ENCODE data around the gene KLF17. TPM values are rescaled to one million over a fixed set of nuclear protein-coding genes. Genes with fewer than 3 reads are reported as not detected.

Gene KLF17
- total RNA-seq, 1 donor from 2014 or later = not detected

- H3K9me3 Mint-ChIP-seq = no peaks in the 10 kb centered on the region
- DNase-seq (ENCODE audit: low spot score in 2 of 2, unreplicated experiment in 2 of 2) = no peak
- H3K36me3 Mint-ChIP-seq = no peaks in the 10 kb centered on the region
- no peak overlapping the region for H3K4me3 Mint-ChIP-seq
- no peak overlapping the region for H3K27ac Mint-ChIP-seq
- TF ChIP-seq, protein P1, sequence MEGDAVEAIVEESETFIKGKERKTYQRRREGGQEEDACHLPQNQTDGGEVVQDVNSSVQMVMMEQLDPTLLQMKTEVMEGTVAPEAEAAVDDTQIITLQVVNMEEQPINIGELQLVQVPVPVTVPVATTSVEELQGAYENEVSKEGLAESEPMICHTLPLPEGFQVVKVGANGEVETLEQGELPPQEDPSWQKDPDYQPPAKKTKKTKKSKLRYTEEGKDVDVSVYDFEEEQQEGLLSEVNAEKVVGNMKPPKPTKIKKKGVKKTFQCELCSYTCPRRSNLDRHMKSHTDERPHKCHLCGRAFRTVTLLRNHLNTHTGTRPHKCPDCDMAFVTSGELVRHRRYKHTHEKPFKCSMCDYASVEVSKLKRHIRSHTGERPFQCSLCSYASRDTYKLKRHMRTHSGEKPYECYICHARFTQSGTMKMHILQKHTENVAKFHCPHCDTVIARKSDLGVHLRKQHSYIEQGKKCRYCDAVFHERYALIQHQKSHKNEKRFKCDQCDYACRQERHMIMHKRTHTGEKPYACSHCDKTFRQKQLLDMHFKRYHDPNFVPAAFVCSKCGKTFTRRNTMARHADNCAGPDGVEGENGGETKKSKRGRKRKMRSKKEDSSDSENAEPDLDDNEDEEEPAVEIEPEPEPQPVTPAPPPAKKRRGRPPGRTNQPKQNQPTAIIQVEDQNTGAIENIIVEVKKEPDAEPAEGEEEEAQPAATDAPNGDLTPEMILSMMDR (IDR thresholded peaks at IDR 0.05; ENCODE audit: unreplicated experiment) = no peak
- no peaks in the 10 kb centered on the region for H3K4me1 Mint-ChIP-seq
- H3K27me3 Mint-ChIP-seq (ENCODE audit: low read depth) = peaks cover 36% of the 10 kb centered on the region
Observed at GRCh38 chr1:44119525-44119924, 904 bp downstream of the KLF17 start.

GRCh38 chr1:44120398-44120949, 1.9 kb downstream of the KLF17 start:
- Mint-ChIP-seq H3K27ac (no peak overlapping the region), H3K9me3 (no peaks in the 10 kb centered on the region), H3K27me3 (ENCODE audit: low read depth) (peaks cover 36% of the 10 kb centered on the region), H3K36me3 (no peaks in the 10 kb centered on the region), H3K4me3 (no peak overlapping the region), H3K4me1 (no peaks in the 10 kb centered on the region)
- TF ChIP-seq, protein P1 (IDR thresholded peaks at IDR 0.05; ENCODE audit: unreplicated experiment) = no peak
- no peak for DNase-seq (ENCODE audit: low spot score in 2 of 2, unreplicated experiment in 2 of 2)

DNA sequence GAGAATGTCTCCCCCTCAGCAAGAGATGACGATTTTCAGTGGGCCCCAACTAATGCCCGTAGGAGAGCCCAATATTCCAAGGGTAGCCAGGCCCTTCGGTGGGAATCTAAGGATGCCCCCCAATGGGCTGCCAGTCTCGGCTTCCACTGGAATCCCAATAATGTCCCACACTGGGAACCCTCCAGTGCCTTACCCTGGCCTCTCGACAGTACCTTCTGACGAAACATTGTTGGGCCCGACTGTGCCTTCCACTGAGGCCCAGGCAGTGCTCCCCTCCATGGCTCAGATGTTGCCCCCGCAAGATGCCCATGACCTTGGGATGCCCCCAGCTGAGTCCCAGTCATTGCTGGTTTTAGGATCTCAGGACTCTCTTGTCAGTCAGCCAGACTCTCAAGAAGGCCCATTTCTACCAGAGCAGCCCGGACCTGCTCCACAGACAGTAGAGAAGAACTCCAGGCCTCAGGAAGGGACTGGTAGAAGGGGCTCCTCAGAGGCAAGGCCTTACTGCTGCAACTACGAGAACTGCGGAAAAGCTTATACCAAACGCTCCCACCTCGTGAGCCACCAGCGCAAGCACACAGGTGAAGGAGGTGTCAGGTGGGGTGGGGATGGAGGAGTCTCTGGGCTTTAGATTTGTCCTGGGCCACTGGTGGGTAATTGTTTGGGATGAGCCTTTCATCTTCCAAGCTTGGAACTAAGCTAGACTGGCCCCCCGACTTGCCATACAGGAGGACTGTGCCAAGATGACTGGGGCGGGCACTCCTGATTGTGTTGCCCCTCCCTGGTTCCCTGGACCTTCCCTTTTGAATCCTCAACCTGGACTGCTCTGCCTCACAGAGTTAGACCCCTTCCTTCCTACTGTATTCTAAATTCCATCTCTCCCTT, 11.2 kb downstream of the KLF17 start:
- TF ChIP-seq, protein P1 (IDR thresholded peaks at IDR 0.05; ENCODE audit: unreplicated experiment) = no peak
- no peak for DNase-seq (ENCODE audit: low spot score in 2 of 2, unreplicated experiment in 2 of 2)
- no peak overlapping the region for H3K4me3 Mint-ChIP-seq
- H3K9me3 Mint-ChIP-seq = no peaks in the 10 kb centered on the region
- no peaks in the 10 kb centered on the region for H3K36me3 Mint-ChIP-seq
- no peak overlapping the region for H3K27ac Mint-ChIP-seq
- peaks cover 15% of the 10 kb centered on the region for H3K27me3 Mint-ChIP-seq (ENCODE audit: low read depth)
- H3K4me1 Mint-ChIP-seq = no peaks in the 10 kb centered on the region

GRCh38 chr1:44131411-44131810, 12.8 kb downstream of the KLF17 start:
- Mint-ChIP-seq H3K9me3 (no peaks in the 10 kb centered on the region), H3K4me1 (no peaks in the 10 kb centered on the region), H3K27me3 (ENCODE audit: low read depth) (peaks cover 17% of the 10 kb centered on the region), H3K27ac (no peak overlapping the region), H3K4me3 (no peak overlapping the region), H3K36me3 (no peaks in the 10 kb centered on the region)
- TF ChIP-seq, protein P1 (IDR thresholded peaks at IDR 0.05; ENCODE audit: unreplicated experiment) = no peak
- DNase-seq (ENCODE audit: low spot score in 2 of 2, unreplicated experiment in 2 of 2) = no peak

DNA sequence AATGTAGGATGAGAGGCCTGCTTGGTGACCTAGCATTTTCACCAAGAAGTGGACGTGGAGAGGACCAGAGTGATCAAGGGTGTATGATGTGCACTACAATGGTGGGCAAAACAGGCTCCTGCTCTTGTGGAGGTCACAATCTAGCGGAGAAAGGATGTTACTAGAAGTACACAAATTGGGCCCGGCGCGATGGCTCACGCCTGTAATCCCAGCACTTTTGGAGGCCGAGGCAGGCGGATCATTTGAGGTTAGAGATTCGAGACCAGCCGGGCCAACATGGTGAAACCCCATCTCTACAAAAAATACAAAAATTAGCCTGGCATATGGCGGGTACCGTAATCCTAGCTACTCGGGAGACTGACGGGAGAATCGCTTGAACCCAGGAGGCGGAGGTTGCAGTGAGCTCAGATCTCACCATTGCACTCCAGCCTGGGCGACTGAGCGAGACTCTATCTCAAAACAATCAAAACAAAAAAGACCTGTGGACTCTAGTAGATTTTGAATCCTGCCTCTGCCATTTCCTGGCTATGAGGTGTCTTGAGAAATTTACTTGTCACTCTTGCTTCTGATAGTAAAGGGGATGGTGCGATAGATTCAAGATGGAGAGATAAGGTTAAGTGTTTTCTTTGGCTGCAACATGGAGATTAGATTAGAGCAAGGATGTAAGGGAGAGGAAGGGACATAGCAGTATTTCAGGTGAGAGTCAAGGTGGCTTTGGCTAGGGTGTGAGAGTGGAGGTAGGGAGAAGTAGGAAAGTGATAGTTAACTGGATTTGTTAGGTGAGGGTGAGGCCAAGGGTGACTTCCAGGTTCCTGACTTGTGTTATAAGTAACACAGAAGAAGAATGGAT, 15.7 kb downstream of the KLF17 start:
- Mint-ChIP-seq H3K9me3 (no peaks in the 10 kb centered on the region), H3K36me3 (no peaks in the 10 kb centered on the region), H3K27ac (no peak overlapping the region), H3K4me1 (no peaks in the 10 kb centered on the region), H3K4me3 (no peak overlapping the region), H3K27me3 (ENCODE audit: low read depth) (peaks cover 14% of the 10 kb centered on the region)
- DNase-seq (ENCODE audit: low spot score in 2 of 2, unreplicated experiment in 2 of 2) = no peak
- TF ChIP-seq, protein P1 (IDR thresholded peaks at IDR 0.05; ENCODE audit: unreplicated experiment) = no peak

Data from mesothelial cell of epicardium (in vitro differentiated cells).